GM20000 (cell line): ENCODE results near the gene TANGO6.
"Not testable (repeated sequence)": the region's sequence is repeated elsewhere in the genome, so short reads cannot be mapped to it uniquely, and the experiment has no call there.

ENCODE experiments used
- DNase-seq: peaks from one replicate; pipeline ENCODE4 v3.0.0; 2012; ENCODE audit warnings: low spot score
- TF ChIP-seq, protein P1 (sequence below): IDR thresholded peaks from 2 replicates; pipeline ENCODE4 v1.5.1; 2012; ENCODE audit warnings: mild to moderate bottlenecking, control low read depth; ENCODE audit errors: extremely low read depth, missing control alignments

Gene TANGO6

GRCh38 chr16:68984467-68984866, 141.1 kb downstream of the TANGO6 start:
- DNase-seq, result no peak
- TF ChIP-seq, protein P1, sequence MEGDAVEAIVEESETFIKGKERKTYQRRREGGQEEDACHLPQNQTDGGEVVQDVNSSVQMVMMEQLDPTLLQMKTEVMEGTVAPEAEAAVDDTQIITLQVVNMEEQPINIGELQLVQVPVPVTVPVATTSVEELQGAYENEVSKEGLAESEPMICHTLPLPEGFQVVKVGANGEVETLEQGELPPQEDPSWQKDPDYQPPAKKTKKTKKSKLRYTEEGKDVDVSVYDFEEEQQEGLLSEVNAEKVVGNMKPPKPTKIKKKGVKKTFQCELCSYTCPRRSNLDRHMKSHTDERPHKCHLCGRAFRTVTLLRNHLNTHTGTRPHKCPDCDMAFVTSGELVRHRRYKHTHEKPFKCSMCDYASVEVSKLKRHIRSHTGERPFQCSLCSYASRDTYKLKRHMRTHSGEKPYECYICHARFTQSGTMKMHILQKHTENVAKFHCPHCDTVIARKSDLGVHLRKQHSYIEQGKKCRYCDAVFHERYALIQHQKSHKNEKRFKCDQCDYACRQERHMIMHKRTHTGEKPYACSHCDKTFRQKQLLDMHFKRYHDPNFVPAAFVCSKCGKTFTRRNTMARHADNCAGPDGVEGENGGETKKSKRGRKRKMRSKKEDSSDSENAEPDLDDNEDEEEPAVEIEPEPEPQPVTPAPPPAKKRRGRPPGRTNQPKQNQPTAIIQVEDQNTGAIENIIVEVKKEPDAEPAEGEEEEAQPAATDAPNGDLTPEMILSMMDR, result no peak

DNA sequence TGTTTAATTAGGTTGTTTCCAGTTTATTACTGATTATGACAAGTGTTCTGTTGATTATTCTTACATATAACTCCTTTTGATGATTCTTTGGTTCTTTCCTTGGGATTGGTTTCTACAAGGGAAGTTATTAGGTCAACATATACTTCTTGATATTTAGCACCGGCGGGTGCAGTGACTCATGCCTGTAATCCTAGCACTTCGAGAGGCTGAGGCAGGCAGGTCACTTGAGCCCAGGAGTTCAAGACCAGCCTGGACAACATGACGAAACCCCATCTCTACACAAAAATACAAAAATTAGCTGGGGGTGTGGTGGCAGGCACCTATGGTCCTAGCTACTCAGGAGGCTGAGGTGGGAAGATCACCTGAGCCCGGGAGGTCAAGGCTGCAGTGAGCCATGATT, 141.9 kb downstream of the TANGO6 start:
- TF ChIP-seq, protein P1, result no peak
- no peak for DNase-seq

DNA sequence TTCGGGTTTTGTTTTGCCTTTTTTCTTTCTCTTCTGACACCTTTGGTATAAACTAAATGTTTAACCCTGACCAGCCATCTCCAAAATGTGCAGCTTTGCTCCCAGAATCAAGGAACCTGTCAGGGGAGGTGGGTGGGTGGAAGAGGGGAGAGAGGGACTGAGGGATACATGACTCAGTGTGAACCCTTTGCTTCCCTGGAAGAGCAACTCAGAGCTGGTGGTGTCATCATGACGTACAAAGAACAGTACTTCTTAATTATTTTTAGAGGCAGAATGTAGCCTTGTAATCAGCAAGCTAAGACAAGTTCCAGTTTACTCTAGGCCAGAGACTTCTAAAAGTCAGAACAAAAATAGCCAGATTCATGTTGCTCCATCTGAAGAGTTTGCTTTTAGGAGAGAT, 142.5 kb downstream of the TANGO6 start:
- TF ChIP-seq, protein P1, result no peak
- no peak for DNase-seq

- DNase-seq, result no peak
- TF ChIP-seq, protein P1, result no peak
Observed at GRCh38 chr16:68987734-68988457, 144.6 kb downstream of the TANGO6 start.

DNA sequence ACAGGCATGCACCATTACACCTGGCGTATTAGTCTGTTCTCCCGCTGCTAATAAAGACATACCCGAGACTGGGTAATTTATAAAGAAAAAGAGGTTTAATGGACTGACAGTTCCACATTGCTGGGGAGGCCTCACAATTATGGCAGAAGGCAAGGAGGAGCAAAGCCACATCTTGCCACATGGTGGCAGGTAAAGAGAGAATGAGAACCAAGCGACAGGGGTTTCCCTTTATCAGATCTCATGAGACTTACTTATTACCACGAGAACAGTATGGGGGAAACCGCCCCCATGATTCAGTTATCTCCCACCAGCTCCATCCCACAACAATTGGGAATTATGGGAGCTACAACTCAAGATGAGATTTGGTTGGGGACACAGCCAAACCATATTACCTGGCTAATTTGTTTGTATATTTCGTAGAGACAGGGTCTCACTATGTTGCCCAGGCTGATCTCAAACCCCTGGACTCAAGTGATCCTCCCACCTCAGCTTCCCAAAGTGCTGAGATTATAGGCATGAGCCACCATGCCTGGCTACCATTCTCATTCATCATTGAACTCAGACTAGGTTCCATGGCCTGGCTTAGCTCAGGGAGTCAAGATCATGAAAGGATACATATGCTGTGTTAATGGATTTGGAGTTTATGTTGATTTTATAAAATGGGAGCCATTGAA, 147.0 kb downstream of the TANGO6 start:
- DNase-seq, result not testable (repeated sequence)

DNA sequence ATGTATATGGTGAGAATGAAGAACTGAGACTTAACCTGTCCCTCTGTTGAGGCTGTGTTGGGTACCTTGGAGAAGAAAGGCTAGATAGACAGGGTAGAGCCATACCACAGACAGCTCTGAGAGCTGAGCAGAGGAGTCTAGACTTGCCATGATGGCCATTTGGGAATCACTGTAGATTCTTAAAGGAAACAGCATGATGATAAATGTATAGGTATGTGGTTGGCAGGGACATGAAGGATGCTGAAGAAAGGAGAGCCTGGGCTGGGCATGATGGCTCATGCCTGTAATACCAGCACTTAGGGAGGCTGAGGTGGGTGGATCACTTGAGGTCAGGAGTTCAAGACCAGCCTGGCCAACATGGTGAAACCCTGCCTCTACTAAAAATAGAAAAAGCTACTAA, 147.7 kb downstream of the TANGO6 start:
- no peak for DNase-seq
- TF ChIP-seq, protein P1, result no peak

DNA sequence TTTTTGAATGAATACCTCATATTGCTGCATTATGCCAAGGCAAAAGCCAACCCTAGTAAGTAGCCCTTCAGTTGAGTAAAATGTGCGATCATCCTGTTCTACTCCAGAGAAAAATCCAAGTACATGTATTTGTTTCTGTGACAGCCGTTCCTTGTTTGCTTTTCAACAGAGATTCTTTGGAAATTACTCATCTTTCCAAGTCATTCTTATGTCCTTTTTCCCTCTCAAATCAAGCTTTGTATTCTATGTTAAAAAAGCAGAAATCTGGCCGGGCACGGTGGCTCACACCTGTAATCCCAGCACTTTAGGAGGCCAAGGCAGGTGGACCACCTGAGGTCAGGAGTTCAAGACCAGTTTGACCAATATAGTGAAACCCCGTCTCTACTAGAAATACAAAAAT, 149.2 kb downstream of the TANGO6 start:
- DNase-seq, result no peak

More for the DNA sequence above, 149.2 kb downstream of the TANGO6 start:
- TF ChIP-seq, protein P1, result no peak
